ENCODE measurements around the gene MRPS21. TPM values are rescaled to one million over a fixed set of nuclear protein-coding genes. Genes with fewer than 3 reads are reported as not detected.

The MRPS21 gene
- total RNA-seq, 6 experiments from 2014 or later = 22.9 to 30.5 (median 25.0) TPM

GRCh38 chr1:150280138-150280707 is 13.4 kb upstream of the MRPS21 start:
- peak overlapping the region in 2 of 3 donors; percentile 62 for H3K4me3 ChIP-seq
- 38% methylated on average over 6 of the region's 6 CpGs for WGBS (ENCODE audit: insufficient coverage, low coverage, low lambda C conversion rate, missing lambda C conversion rate)
- peaks cover 0 to 43% (median 13%) of the 10 kb centered on the region in 4 donors for H3K4me1 ChIP-seq
- no peaks in the 10 kb centered on the region for H3K27me3 ChIP-seq
- intact Hi-C loops (cut with DNase I) = no loop called here
- DNase-seq = peak; percentile 65 to 91 (median 84)
- TF ChIP-seq POLR2A (IDR thresholded peaks at IDR 0.05) = peak; percentile 62
- TF ChIP-seq CTCF (IDR thresholded peaks at IDR 0.05) = peak in 1 of 4 donors; percentile 17
- no peaks in the 10 kb centered on the region for H3K9me3 ChIP-seq
- no peaks in the 10 kb centered on the region for H3K36me3 ChIP-seq
- peak; percentile 12 to 62 (median 38) for ATAC-seq
- H3K27ac ChIP-seq = peak overlapping the region in 2 of 3 donors; percentile 85 to 86

GRCh38 chr1:150281221-150281757 is 12.4 kb upstream of the MRPS21 start:
- Histone ChIP-seq H3K9me3 (no peaks in the 10 kb centered on the region), H3K27ac (peak overlapping the region; percentile 36 to 86 (median 85)), H3K27me3 (no peaks in the 10 kb centered on the region), H3K4me3 (peak overlapping the region; percentile 35 to 62 (median 62)), H3K36me3 (no peaks in the 10 kb centered on the region), H3K4me1 (peaks cover 0 to 43% (median 13%) of the 10 kb centered on the region in 4 donors)
- TF ChIP-seq POLR2A (IDR thresholded peaks at IDR 0.05) (no peak), CTCF (IDR thresholded peaks at IDR 0.05) (peak; percentile 67 to 79 (median 74))
- intact Hi-C loops (cut with DNase I) = no loop called here
- DNase-seq (peak; percentile 77 to 78 (median 77)), ATAC-seq (peak; percentile 65 to 70 (median 66))
- under 1% methylated on average over 15 of the region's 15 CpGs for WGBS (ENCODE audit: insufficient coverage, low coverage, low lambda C conversion rate, missing lambda C conversion rate)

GRCh38 chr1:150281758-150282557 is 11.7 kb upstream of the MRPS21 start, which contains the start of gene CIART:
TSS of gene CIART (plus strand) at chr1:150282554. CDS start at chr1:150283268, 714 bp downstream.
- Histone ChIP-seq H3K9me3 (no peaks in the 10 kb centered on the region), H3K4me3 (peak within 1 kb of the TSS; percentile 35 to 62 (median 62)), H3K27ac (peak within 1 kb of the TSS; percentile 36 to 86 (median 85)), H3K27me3 (no peaks in the 10 kb centered on the region), H3K4me1 (peaks cover 0 to 43% (median 13%) of the 10 kb centered on the region in 4 donors), H3K36me3 (peaks cover 0 to 5% (median 0%) of the 10 kb centered on the region in 4 donors)
- WGBS (ENCODE audit: insufficient coverage, low coverage, low lambda C conversion rate, missing lambda C conversion rate) = 2% methylated on average over 36 of the region's 46 CpGs
- ATAC-seq = peak; percentile 80 to 93 (median 84)
- TF ChIP-seq CTCF (IDR thresholded peaks at IDR 0.05) (no peak), POLR2A (IDR thresholded peaks at IDR 0.05) (peak; percentile 49)
- intact Hi-C loops (cut with DNase I) = no loop called here
- DNase-seq = peak; percentile 86 to 96 (median 95)

- intact Hi-C loops (cut with DNase I) = no loop called here
- TF ChIP-seq CTCF (IDR thresholded peaks at IDR 0.05) (no peak), POLR2A (IDR thresholded peaks at IDR 0.05) (no peak)
- DNase-seq (peak; percentile 40 to 74 (median 69)), ATAC-seq (peak; percentile 3 to 47 (median 24))
- Histone ChIP-seq H3K36me3 (peaks cover 0 to 7% (median 0%) of the 10 kb centered on the region in 4 donors), H3K4me1 (peaks cover 0 to 41% (median 13%) of the 10 kb centered on the region in 4 donors), H3K27me3 (no peaks in the 10 kb centered on the region), H3K4me3 (peak overlapping the region; percentile 35 to 62 (median 62)), H3K27ac (peak overlapping the region in 2 of 3 donors; percentile 58 to 85), H3K9me3 (no peaks in the 10 kb centered on the region)
- WGBS (ENCODE audit: insufficient coverage, low coverage, low lambda C conversion rate, missing lambda C conversion rate) = 12% methylated on average over 20 of the region's 21 CpGs
These were observed 11.1 kb upstream of the MRPS21 start for GRCh38 chr1:150282558-150282958.
